Ishikawa (cell line): ENCODE measurements around the gene ZGPAT.

Source experiments
- CEBPB ChIP-seq: IDR thresholded peaks from 2 replicates; pipeline ENCODE4 v1.6.1; 2012
- CREB1 ChIP-seq: IDR thresholded peaks from 2 replicates; pipeline ENCODE4 v1.6.1; 2012; ENCODE audit warnings: low read depth
- EGR1 ChIP-seq: IDR thresholded peaks from 2 replicates; pipeline ENCODE4 v1.6.1; 2012
- EP300 ChIP-seq: IDR thresholded peaks from 2 replicates; pipeline ENCODE4 v1.6.1; 2012; ENCODE audit warnings: borderline replicate concordance
- FOXM1 ChIP-seq: IDR thresholded peaks from 2 replicates; pipeline ENCODE4 v1.6.1; 2012; ENCODE audit warnings: low read depth, borderline replicate concordance
- MAX ChIP-seq: IDR thresholded peaks from 2 replicates; pipeline ENCODE4 v1.6.1; 2012
- NFIC ChIP-seq: IDR thresholded peaks from 2 replicates; pipeline ENCODE4 v1.6.1; 2012
- RAD21 ChIP-seq: IDR thresholded peaks from 2 replicates; pipeline ENCODE4 v1.6.1; 2012; ENCODE audit warnings: low read depth
- REST ChIP-seq: IDR thresholded peaks from 2 replicates; pipeline ENCODE4 v1.6.1; 2012; ENCODE audit warnings: low read depth, mild to moderate bottlenecking
- TAF1 ChIP-seq: IDR thresholded peaks from 2 replicates; pipeline ENCODE4 v1.6.1; 2012; ENCODE audit warnings: low read depth, mild to moderate bottlenecking
- TCF12 ChIP-seq: IDR thresholded peaks from 2 replicates; pipeline ENCODE4 v1.6.1; 2012; ENCODE audit warnings: low read depth
- TEAD4 ChIP-seq: IDR thresholded peaks from 2 replicates; pipeline ENCODE4 v1.6.1; 2012
- YY1 ChIP-seq: IDR thresholded peaks from 2 replicates; pipeline ENCODE4 v1.6.1; 2012; ENCODE audit warnings: low read depth
- ZBTB7A ChIP-seq: IDR thresholded peaks from 2 replicates; pipeline ENCODE4 v1.6.1; 2012; ENCODE audit warnings: low read depth
- TF ChIP-seq, protein P1 (sequence below): IDR thresholded peaks from 2 replicates; pipeline ENCODE4 v1.6.1; 2012

The ZGPAT gene

DNA sequence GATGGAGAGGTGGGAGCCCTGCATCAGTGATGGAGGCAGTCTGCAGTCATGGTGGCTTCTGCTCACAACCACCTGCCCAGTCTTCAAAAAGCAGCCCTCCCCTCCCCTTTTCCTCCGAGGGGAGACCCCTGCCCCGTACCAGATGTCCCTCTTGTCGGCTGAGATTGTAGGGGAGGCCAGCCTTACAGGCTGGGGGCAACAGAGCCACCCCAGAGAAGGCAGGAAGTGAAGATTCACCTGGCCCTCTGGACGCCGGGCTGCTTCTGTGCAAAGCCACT, 6.8 kb upstream of the ZGPAT start:
- TF ChIP-seq EGR1: no peak
- no peak for TF ChIP-seq TCF12
- TF ChIP-seq TAF1: no peak
- TF ChIP-seq ZBTB7A: no peak
- TF ChIP-seq REST: no peak

- no peak for TF ChIP-seq TEAD4
- no peak for TF ChIP-seq CREB1
- TF ChIP-seq MAX: no peak
- no peak for TF ChIP-seq YY1
- TF ChIP-seq TCF12: no peak
- no peak for TF ChIP-seq CEBPB
- no peak for TF ChIP-seq EGR1
- no peak for TF ChIP-seq RAD21
- no peak for TF ChIP-seq EP300
- TF ChIP-seq NFIC: no peak
- no peak for TF ChIP-seq ZBTB7A
Measured at GRCh38 chr20:63701329-63702035, 6.4 kb upstream of the ZGPAT start.

DNA sequence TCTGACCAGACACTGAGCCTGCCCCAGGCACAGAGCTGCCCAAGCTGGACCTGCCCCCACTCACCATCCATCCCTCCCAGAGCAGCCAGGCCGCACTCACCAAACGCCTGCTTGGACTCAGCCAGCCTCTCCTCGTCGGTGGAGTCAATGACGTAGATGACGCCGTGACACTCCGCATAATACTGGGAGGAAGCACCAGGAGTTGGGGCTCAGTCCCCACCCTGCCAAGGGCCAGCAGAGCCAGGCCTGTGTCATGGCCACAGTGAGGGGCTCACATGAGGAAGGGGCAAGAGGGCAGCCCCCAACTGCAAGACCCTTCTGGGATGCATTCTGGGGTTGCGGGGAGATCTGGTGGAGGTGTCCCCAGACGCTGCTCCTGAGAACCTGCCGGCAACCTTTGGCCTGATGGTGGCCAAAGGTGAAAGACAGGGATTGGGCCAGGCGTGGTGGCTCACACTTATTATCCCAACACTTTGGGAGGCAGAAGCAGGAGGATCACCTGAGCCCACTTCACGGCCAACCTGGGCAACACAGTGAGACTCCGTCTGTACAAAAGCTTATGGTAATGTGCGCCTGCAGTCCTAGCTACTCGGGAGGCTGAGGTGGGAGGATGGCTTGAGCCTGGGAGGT, 5.7 kb upstream of the ZGPAT start:
- TF ChIP-seq TEAD4 (no peak), TCF12 (no peak), EP300 (no peak), CEBPB (no peak), CREB1 (no peak)

DNA sequence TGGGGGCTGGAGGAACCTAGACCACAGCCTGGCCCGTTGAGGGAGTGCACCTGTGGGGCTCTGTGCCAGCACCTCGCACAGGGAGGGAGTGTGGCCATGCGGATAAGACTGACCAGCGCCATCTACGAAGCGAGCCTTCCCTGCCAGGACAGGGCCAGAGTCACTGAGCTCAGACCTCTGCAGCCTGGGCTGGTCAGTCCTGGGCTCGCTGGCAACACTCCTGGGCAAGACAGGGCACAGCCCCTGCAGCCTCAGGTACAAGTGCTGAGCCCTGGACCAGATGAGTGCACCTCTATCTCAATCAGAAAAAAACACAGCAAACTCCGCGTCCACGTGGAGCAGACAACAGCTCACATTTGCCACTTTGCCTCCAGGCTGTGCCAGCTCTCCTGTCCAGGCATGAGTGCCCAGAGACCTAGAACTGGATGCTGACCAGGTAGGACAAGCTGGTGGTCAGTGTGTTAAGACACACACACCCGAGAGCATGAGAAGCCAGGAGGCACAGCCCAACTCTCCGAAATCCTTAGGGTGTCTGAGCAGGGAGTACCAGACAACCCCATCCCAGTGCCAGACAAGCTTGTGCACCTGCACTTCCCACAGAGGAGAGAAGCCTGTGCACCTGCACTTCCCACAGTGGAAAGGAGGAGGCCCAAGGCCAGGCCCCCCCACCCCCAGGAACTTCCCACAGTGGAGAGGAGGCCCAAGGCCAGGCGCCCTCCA, 4.9 kb upstream of the ZGPAT start:
- TF ChIP-seq MAX: no peak
- TF ChIP-seq REST: no peak
- TF ChIP-seq, protein P1, sequence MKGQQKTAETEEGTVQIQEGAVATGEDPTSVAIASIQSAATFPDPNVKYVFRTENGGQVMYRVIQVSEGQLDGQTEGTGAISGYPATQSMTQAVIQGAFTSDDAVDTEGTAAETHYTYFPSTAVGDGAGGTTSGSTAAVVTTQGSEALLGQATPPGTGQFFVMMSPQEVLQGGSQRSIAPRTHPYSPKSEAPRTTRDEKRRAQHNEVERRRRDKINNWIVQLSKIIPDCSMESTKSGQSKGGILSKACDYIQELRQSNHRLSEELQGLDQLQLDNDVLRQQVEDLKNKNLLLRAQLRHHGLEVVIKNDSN: no peak
- no peak for TF ChIP-seq EP300
- no peak for TF ChIP-seq TCF12
- TF ChIP-seq YY1: no peak
- TF ChIP-seq CREB1: no peak
- no peak for TF ChIP-seq ZBTB7A
- TF ChIP-seq CEBPB: no peak
- TF ChIP-seq TAF1: no peak
- no peak for TF ChIP-seq TEAD4

GRCh38 chr20:63703471-63703975, 4.3 kb upstream of the ZGPAT start:
- TF ChIP-seq CREB1 (no peak), YY1 (no peak), REST (no peak), MAX (no peak), RAD21 (no peak), EP300 (no peak), ZBTB7A (no peak), NFIC (no peak), FOXM1 (no peak), CEBPB (no peak), TCF12 (no peak), TEAD4 (no peak)
- TF ChIP-seq, protein P1: no peak
